NB4 (cell line): ENCODE results near the gene CHRDL2.

Experiments
- DNase-seq: peaks from one replicate; pipeline ENCODE4 v3.0.0; 2010; ENCODE audit warnings: low read depth
- H3K4me3 ChIP-seq: one replicate; pipeline ENCODE4 v1.5.1; 2011; ENCODE audit warnings: mild to moderate bottlenecking, low read depth, low read length, moderate library complexity
- MAX ChIP-seq: IDR thresholded peaks from 2 replicates; pipeline ENCODE4 v1.6.1; 2011; ENCODE audit warnings: low read depth, low read length
- MYC ChIP-seq: IDR thresholded peaks from 2 replicates; pipeline ENCODE4 v1.6.1; 2011; ENCODE audit warnings: low read depth, low read length
- POLR2A ChIP-seq: IDR thresholded peaks from 2 replicates; pipeline ENCODE4 v1.6.1; 2011; ENCODE audit warnings: mild to moderate bottlenecking; ENCODE audit not compliant: insufficient read length; ENCODE audit errors: extremely low read depth
- TF ChIP-seq, protein P1 (sequence below): IDR thresholded peaks from one replicate; pipeline ENCODE4 v1.5.1; 2012; ENCODE audit warnings: low read depth, low read length

Gene CHRDL2

GRCh38 chr11:74731301-74732094 lies at the start of gene CHRDL2:
Gene CHRDL2 (minus strand): TSS chr11:74731426. CDS start chr11:74730888, 538 bp downstream.
- TF ChIP-seq MAX = no peak
- TF ChIP-seq POLR2A = no peak
- TF ChIP-seq, protein P1, sequence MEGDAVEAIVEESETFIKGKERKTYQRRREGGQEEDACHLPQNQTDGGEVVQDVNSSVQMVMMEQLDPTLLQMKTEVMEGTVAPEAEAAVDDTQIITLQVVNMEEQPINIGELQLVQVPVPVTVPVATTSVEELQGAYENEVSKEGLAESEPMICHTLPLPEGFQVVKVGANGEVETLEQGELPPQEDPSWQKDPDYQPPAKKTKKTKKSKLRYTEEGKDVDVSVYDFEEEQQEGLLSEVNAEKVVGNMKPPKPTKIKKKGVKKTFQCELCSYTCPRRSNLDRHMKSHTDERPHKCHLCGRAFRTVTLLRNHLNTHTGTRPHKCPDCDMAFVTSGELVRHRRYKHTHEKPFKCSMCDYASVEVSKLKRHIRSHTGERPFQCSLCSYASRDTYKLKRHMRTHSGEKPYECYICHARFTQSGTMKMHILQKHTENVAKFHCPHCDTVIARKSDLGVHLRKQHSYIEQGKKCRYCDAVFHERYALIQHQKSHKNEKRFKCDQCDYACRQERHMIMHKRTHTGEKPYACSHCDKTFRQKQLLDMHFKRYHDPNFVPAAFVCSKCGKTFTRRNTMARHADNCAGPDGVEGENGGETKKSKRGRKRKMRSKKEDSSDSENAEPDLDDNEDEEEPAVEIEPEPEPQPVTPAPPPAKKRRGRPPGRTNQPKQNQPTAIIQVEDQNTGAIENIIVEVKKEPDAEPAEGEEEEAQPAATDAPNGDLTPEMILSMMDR = no peak
- no peak for TF ChIP-seq MYC
- DNase-seq = no peak
- no peak within 1 kb of the TSS for H3K4me3 ChIP-seq

GRCh38 chr11:74780248-74781005 lies 49.2 kb upstream of the CHRDL2 start:
- no peak overlapping the region for H3K4me3 ChIP-seq
- TF ChIP-seq MAX (no peak), MYC (no peak), POLR2A (no peak)
- TF ChIP-seq, protein P1 = no peak
- DNase-seq = no peak

DNA sequence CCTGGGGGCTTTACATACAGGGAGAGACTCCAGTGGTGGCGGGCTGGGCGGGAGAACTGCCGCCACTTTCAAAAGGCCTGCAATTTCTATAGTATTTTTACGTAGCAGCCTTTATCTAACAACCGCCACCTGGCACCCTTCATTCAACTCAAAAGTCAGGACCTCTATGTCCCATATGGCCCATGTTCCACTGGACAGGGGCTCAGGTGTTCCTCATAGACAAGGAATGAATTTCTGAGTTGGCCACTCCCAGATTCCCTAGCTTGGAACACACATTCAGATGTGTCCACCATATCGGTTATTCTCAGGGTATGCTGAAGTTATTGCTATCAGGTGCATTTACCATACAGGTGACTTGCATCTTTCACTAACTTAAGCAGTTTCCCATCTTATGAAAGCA lies 47.4 kb upstream of the CHRDL2 start:
- no peak for DNase-seq
- TF ChIP-seq MAX (no peak), POLR2A (no peak), MYC (no peak)
- TF ChIP-seq, protein P1 = no peak
- H3K4me3 ChIP-seq = no peak overlapping the region

DNA sequence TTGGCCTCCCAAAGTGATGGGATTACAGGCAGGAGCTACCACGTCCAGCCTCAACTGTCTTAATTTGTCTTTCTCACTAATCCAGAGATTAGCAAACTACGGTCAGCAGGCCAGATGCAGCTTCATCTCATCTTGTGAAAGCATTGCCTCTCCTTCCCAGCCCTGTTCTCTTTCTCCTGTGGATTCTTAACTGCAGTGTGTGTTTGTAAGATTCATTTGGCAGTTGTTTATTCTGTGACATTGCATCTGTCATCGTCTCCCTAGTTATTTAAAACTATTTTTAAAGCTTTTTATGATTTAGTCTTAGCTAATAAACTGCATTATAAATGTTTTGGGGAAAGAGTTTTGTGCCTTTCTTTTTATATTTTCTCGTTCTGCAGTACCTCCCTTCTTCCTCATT lies 46.7 kb upstream of the CHRDL2 start:
- no peak for DNase-seq
- no peak overlapping the region for H3K4me3 ChIP-seq
- TF ChIP-seq MYC (no peak), POLR2A (no peak), MAX (no peak)
- TF ChIP-seq, protein P1 = no peak

- TF ChIP-seq POLR2A (no peak), MYC (no peak), MAX (no peak)
- TF ChIP-seq, protein P1 = no peak
- H3K4me3 ChIP-seq = no peak overlapping the region
- DNase-seq = no peak
These were observed 45.8 kb upstream of the CHRDL2 start for GRCh38 chr11:74777038-74777437.
